G401.6 (cell line): ENCODE results near the gene ZBTB9.

Experiments
- FAIRE-seq: peaks from 2 replicates; lab custom pipeline; 2012; peaks lifted over from hg19 to GRCh38; lab: Jason Lieb, UNC

The ZBTB9 gene

DNA sequence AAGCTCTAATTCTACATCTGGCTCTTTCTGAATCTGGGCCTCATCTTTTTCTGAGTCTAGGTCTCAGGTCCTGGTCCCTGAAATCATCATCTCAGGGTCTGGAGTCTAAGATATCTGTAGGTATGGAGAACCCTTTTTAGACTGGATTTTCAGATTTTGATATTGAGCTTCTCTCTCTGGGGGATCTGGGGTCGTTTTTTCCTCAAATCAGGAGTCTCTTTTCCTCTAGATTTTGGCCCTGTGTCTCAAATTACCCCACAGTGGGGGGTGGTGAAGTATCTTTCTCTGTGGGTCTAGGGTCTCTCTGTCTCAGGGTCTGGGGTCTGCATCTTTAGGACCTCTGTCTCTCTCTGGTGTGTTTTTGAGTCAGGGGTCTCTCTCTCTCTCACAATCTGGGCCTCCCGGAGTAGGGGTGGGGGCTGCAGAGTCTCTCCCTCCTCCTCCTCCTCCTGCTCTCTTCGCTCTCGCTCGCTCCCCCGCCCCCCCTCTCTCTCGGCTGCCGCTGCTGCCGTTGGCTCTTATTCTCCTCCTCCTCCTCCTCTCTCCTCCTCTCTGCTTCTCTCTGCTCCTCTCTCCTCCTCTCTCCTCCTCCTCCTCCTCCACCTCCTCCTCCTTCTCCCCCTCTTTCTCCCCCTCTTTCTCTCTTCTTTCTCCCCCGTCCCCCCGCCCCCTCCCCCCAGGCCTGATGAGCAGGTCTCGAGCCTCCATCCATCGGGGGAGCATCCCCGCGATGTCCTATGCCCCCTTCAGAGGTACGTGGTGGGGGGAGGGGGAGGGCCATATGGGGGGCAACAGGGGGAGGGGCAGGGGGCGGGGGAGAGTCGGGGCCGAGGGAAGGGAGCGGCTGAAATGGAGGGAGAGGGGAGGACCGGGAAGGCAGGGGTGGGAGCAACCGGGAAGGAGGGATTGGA lies 34.5 kb upstream of the ZBTB9 start, which contains the start of gene SYNGAP1:
Gene SYNGAP1 (plus strand): TSS at position 486 of the 911 bp plus-strand sequence. CDS start 200 bp downstream, at position 686.
- FAIRE-seq = no peak

DNA sequence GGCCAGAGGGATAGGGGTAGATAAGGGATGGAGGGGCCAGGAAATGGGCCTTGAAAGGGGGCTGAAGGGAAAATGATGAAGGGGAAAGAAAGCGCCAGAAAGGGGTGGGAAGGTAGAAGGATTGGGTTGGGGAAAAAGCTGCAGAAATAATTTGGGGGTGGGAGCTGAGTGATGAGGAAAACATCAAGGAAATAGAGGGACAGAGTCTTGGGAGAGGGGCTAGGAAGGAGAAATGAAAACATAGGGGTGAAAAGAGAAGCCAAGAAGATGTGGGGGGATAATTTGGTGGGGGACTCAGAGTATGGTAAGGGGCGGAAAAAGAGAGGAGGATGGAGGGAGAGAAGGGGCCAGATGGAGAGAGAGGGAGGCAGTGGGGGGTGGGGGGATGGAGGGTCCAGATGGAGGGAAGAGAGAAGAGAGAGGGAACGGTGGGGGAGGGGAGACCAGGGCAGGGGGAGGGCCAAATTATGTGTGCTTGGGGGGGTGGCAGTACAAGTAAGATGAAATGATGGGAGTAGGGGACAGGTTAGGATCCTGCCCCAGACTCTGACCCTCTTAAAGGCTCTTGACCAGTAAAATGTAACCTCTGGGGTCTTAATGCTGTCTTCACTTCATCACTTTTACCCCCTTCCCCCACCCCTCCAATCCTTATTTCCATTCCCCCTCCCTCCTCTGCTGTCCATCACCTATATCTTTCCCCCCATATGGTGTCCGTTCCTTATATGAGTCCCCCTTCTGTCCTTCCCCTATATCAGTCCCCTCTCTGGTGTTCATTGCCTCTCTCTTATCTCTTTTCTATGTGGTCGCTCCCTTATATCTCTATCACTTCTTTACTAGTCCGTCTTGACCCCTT lies 33.7 kb upstream of the ZBTB9 start:
- FAIRE-seq = no peak

GRCh38 chr6:33421344-33421643 lies 33.1 kb upstream of the ZBTB9 start:
- no peak for FAIRE-seq

DNA sequence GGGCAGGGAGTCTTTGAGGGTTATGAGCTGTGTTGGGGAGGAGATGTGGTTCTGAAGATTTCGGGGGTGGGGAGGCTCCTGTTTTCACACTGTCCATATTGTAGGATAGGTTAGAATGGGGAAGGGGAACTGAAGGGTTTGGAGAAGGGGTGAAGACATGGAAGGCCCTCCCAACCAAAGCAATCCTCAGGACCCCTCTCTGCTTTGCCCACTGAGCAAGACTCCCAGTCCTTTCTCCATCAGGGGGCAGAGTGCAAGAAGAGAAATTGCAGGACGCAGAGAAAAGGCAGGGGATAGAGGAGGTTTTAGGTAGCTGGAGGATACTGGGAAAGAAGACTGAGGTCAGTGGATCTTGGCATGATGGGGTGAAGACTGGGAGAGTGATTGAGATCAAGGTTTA lies 30.6 kb upstream of the ZBTB9 start:
- no peak for FAIRE-seq

GRCh38 chr6:33424855-33425667 lies 29.3 kb upstream of the ZBTB9 start:
- no peak for FAIRE-seq

DNA sequence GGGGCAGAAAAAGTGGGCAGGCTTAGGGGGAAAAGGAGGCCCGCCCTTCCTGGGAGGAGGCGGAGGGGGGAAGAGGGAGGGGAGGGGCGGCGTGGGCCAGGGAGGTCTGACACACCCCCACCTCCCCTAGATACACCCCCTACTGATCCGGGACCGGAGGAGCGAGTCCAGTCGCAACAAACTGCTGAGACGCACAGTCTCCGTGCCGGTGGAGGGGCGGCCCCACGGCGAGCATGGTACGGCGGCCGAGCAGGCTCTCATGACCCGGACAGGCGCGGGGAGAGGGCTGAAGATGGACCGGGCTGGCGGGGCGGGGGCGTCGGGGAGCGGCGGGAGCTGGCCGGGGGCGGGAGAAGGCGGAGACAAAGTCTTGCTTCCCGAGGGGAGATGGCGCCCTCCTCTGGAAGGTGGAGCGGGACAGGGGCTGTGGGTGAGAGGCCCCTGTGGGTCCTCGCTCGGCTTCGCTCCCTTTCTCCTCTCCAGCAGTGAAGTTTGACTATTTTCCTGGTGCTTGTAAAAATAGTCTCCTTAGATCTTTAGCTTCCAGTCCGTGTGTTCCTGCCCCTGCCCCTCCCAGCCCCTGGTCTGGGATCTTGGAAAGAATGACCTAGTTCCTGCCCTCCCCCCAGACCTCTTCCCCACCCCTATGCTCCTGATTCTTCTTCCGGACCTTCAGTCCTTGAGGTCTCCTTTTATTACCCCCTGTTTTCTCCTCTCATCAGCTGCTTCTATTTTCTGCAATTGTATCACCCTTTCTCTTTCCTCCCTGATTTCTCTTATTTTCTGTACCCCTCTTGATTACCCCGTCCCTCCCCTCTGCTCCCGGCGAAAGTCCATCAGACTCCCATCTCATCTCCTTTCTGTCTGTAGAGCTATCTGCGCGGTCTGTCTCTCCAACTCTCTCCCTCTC lies 28.5 kb upstream of the ZBTB9 start:
- FAIRE-seq = peak; percentile 17

GRCh38 chr6:33426590-33427511 lies 27.5 kb upstream of the ZBTB9 start:
- no peak for FAIRE-seq

DNA sequence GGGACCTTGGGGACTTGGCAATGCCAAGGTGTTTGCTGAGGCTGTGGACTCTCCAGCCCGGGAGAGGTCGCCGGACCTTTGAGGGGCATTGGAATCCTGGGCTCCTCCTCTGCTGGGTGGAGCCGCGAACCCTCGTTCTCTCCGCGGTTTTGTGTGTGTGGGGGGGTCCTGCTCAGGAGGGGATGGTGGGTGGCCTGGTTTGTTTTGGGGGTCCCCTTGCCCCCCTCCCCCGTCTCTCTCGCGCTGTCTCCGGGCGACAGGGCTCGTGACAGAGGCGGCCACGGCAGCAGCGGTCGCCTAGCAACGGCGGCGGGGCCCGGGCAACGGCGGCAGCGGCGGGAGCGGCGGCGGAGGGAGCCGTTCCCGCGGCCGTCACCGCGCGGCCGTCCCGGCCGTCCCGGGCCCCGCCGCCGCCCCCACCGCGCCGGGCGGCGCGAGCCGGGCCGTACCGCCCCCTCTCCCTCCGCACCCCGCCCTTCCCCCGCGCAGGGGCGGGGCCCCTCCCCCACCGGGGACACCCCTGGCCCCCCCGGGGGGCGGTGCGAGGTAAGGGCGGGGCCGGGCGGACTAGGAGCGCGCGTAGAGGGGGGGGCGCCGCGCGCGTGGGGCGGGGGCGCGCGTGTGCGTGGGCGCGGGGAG lies 26.7 kb upstream of the ZBTB9 start:
- no peak for FAIRE-seq

GRCh38 chr6:33428224-33428965 lies 26.0 kb upstream of the ZBTB9 start:
- FAIRE-seq = no peak

DNA sequence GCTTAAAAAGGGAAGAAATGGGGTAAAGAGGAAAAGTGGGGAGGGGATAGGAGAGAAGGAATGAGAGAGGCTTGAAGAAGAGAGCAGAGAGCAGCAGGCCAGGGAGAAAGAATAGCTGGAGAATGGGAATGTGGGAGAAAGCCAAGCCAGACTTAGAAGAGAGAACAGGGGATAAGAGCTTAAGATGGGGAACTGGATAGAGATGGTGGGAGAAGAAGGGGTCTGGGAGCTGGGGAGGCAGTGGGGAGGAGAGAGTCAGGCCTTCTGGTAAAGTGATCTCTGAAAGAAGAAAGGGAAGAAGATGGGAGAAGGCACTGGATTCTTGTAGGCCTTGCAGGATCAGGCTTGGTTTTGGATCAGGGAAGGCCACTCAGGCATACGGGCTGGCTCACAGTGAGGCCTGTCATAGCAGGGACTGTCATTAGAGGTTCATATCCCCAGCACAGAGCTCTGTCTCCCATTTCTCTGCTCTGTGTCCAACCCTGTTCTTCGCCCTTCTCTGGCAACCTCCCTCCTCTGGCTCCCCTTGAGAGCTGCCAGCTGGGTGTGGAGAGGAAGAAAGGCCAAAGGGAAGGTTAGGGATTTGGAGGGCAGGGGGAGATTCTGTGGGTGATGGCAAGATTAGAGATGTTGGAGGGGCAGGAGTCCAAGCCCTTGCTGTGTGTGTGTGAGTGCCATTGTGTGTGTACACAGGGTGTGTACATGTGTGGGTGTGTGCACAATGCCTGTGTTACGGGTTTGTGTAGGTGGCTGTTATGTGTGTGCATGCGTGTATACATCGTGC lies 25.2 kb upstream of the ZBTB9 start:
- no peak for FAIRE-seq

GRCh38 chr6:33429750-33430052 lies 24.7 kb upstream of the ZBTB9 start:
- no peak for FAIRE-seq

DNA sequence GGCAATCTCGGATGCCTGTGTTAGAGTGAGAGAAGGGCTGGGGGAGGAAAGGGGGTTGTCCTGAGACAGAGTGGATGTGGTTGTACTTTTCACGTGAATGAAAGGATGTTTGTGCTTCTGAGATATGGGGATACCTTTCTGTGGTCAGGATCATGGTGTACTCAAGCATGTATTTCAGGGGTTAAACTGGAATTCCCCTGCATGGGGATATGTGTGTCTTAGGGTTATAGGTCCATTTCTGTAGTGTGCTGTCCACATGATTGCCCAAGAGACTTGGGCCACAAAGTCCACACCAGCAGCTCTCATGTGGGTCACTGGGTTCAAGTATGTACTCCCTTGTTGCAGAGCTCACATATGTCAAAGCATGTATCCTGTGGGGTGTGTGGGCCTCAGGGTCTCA lies 24.0 kb upstream of the ZBTB9 start:
- no peak for FAIRE-seq

GRCh38 chr6:33430991-33431879 lies 23.1 kb upstream of the ZBTB9 start:
- FAIRE-seq = peak; percentile 80

DNA sequence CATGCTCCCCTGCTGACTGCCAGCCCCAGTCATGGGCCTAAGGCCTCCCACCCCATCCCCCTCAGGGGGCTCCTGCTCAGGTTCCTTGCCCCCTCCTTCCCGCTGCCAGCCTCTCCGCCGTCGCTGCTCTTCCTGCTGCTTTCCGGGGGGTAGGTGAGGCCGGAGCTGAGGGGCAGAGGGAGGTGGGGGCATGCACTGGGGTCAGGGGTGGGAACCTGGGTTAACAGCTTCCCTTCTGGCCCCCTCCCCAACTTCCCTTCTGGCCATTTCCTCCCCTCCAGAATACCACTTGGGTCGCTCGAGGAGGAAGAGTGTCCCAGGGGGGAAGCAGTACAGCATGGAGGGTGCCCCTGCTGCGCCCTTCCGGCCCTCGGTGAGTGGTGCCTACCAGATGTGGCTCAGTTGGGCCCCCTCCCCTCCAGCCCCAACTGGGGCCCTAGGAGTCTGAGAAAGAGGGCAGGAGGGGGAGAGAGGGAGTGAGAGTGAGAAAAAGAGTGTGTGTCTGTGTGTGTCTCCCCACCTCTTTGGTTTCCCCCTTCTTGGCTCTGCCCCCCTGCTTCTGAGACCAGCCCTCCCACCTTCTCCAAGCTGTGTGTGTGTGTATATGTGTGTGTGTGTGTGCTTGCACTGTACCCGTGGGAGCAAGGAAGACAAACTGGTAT lies 22.4 kb upstream of the ZBTB9 start:
- FAIRE-seq = no peak

DNA sequence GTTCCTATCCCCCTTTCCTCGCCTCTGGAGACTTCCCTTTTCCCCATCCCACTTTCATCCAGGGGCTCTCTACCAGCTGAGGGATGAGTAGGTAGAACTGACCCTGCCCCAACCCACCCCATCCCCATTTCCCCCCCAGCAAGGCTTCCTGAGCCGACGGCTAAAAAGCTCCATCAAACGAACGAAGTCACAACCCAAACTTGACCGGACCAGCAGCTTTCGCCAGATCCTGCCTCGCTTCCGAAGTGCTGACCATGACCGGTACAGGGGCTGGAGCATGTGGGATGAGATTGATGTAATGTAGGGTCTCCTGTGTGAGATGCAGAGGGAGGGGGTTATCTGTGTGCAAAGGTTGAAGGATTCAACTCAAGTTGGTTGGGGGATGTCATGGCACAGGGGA lies 21.8 kb upstream of the ZBTB9 start:
- no peak for FAIRE-seq

GRCh38 chr6:33433001-33433543 lies 21.3 kb upstream of the ZBTB9 start:
- FAIRE-seq = no peak
